Measurements from ENCODE around the gene TMEM225B. TPM values are rescaled to one million over a fixed set of nuclear protein-coding genes. Genes with fewer than 3 reads are reported as not detected.

TMEM225B gene
- total RNA-seq, 1 experiment from 2014 or later, result not detected

DNA sequence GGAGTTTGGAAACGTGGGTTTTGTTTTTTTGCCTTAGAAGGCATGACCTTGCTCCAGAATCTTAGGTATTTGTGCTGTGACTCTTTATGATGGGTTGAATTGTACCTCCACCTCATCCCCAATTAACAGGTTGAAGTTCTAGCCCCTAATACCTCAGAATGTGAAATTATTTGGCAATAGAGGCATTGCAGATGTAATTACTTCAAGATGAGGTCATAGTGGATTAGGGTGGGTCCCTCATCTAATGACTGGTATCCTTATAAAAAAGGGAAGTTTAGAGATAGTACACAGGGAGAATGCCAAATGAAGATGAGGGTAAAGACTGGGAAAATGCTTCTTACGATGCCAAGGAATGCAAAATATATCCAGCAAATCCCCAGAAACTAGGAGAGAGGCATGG, 43.1 kb upstream of the TMEM225B start:
- Histone ChIP-seq H3K9me2 (replicated peaks; ENCODE audit: low read length) (no peaks in the 10 kb centered on the region), H3K36me3 (ENCODE audit: low read depth, low read length) (no peaks in the 10 kb centered on the region), H3K4me2 (ENCODE audit: low read length) (no peak overlapping the region), H3F3A (ENCODE audit: low read length, unreplicated experiment) (no peaks in the 10 kb centered on the region), H3K9ac (ENCODE audit: low read length) (no peak overlapping the region), H3K4me3 (ENCODE audit: low read length) (no peak overlapping the region), H3K79me2 (ENCODE audit: low read length) (peaks cover 9% of the 10 kb centered on the region), H4K20me1 (ENCODE audit: low read length) (no peaks in the 10 kb centered on the region), H3K27ac (ENCODE audit: low read length) (no peak overlapping the region), H2AFZ (ENCODE audit: low read length) (no peak overlapping the region), H3K27me3 (ENCODE audit: low read length) (no peaks in the 10 kb centered on the region), H3K4me1 (ENCODE audit: insufficient read depth, low read length) (no peaks in the 10 kb centered on the region), H3K9me3 (ENCODE audit: low read length) (no peaks in the 10 kb centered on the region)
- TF ChIP-seq, protein P1, sequence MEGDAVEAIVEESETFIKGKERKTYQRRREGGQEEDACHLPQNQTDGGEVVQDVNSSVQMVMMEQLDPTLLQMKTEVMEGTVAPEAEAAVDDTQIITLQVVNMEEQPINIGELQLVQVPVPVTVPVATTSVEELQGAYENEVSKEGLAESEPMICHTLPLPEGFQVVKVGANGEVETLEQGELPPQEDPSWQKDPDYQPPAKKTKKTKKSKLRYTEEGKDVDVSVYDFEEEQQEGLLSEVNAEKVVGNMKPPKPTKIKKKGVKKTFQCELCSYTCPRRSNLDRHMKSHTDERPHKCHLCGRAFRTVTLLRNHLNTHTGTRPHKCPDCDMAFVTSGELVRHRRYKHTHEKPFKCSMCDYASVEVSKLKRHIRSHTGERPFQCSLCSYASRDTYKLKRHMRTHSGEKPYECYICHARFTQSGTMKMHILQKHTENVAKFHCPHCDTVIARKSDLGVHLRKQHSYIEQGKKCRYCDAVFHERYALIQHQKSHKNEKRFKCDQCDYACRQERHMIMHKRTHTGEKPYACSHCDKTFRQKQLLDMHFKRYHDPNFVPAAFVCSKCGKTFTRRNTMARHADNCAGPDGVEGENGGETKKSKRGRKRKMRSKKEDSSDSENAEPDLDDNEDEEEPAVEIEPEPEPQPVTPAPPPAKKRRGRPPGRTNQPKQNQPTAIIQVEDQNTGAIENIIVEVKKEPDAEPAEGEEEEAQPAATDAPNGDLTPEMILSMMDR (conservative IDR thresholded peaks at IDR 0.05; ENCODE audit: low read depth, low read length), result no peak
- TF ChIP-seq EZH2 (IDR thresholded peaks at IDR 0.05; ENCODE audit: low read length, unreplicated experiment), result no peak
- DNase-seq (no peak), ATAC-seq (no peak)
- ChIA-PET CTCF (no interaction called here), POLR2A (ENCODE audit: unreplicated experiment) (no interaction called here)
- no TSS peak for BruUV-seq (replicated peaks)
- intact Hi-C loops (cut with micrococcal nuclease), result no loop called here

DNA sequence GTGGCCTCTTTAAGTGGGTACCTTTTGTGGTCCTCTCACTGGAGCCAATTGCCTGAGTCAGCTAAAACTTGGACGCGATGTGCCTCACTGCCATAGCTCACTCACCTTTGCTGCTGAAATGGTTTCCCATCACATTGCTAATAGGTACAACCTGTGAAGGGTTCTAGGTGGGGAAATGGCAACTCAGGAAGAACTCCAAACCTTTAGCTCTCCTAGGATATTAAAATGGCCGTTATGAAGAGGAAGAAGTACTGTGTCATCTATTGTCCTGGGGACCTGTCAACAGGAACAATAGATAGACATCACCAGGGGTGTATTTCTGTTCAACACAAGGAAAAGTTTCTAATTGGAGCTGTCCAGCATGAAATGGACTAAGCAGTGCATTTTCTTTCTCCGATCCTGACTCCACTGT, 40.9 kb upstream of the TMEM225B start:
- no peaks in the 10 kb centered on the region for H3K36me3 ChIP-seq (ENCODE audit: low read depth, low read length)
- no peak overlapping the region for H3K27ac ChIP-seq (ENCODE audit: low read length)
- H4K20me1 ChIP-seq (ENCODE audit: low read length), result no peaks in the 10 kb centered on the region
- no peak overlapping the region for H3K4me2 ChIP-seq (ENCODE audit: low read length)
- ChIA-PET CTCF (interaction anchor here (0.7 kb wide), 1 partner anchor 32 kb away, joined by 3 read pairs; no protein-coding TSS in a partner anchor), POLR2A (ENCODE audit: unreplicated experiment) (interaction anchor here (0.6 kb wide), 1 partner anchor 58 kb away, joined by 3 read pairs; no protein-coding TSS in a partner anchor)
- ATAC-seq (no peak), DNase-seq (no peak)
- H3K9me2 ChIP-seq (replicated peaks; ENCODE audit: low read length), result no peaks in the 10 kb centered on the region
- H2AFZ ChIP-seq (ENCODE audit: low read length), result no peak overlapping the region
- no peak overlapping the region for H3K9ac ChIP-seq (ENCODE audit: low read length)
- no peak overlapping the region for H3K4me3 ChIP-seq (ENCODE audit: low read length)
- no peaks in the 10 kb centered on the region for H3K9me3 ChIP-seq (ENCODE audit: low read length)
- intact Hi-C loops (cut with micrococcal nuclease), result no loop called here
- TF ChIP-seq, protein P1 (conservative IDR thresholded peaks at IDR 0.05; ENCODE audit: low read depth, low read length), result no peak
- TF ChIP-seq EZH2 (IDR thresholded peaks at IDR 0.05; ENCODE audit: low read length, unreplicated experiment) (no peak), EZH2phosphoT487 (IDR thresholded peaks at IDR 0.05; ENCODE audit: borderline replicate concordance, low read length) (no peak)
- peaks cover 10% of the 10 kb centered on the region for H3K4me1 ChIP-seq (ENCODE audit: insufficient read depth, low read length)
- no peaks in the 10 kb centered on the region for H3F3A ChIP-seq (ENCODE audit: low read length, unreplicated experiment)
- H3K79me2 ChIP-seq (ENCODE audit: low read length), result no peaks in the 10 kb centered on the region
- no peaks in the 10 kb centered on the region for H3K27me3 ChIP-seq (ENCODE audit: low read length)
- BruUV-seq (replicated peaks), result no TSS peak

DNA sequence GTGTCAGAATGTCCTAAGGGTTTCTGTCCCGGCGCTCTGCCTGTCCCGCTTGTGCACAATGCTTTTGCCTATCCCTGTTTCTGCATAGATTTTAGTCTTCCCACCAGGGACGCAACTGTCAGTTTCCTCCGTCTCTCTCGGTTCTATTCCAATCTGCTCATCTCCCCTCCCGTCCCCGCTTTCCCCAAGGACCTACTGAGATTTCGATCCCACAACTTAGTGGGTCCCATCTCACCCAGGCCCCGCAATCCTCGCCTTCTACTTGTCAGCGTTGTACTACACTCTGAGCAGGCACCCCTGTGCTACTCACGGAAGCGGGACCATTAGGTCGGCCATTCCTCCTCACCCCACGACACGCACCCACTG, 40.1 kb upstream of the TMEM225B start:
- no peak overlapping the region for H3K4me3 ChIP-seq (ENCODE audit: low read length)
- no peaks in the 10 kb centered on the region for H3K79me2 ChIP-seq (ENCODE audit: low read length)
- H3F3A ChIP-seq (ENCODE audit: low read length, unreplicated experiment), result no peaks in the 10 kb centered on the region
- H2AFZ ChIP-seq (ENCODE audit: low read length), result no peak overlapping the region
- no peak overlapping the region for H3K27ac ChIP-seq (ENCODE audit: low read length)
- H3K9ac ChIP-seq (ENCODE audit: low read length), result no peak overlapping the region
- H3K9me2 ChIP-seq (replicated peaks; ENCODE audit: low read length), result no peaks in the 10 kb centered on the region
- no peaks in the 10 kb centered on the region for H4K20me1 ChIP-seq (ENCODE audit: low read length)
- H3K9me3 ChIP-seq (ENCODE audit: low read length), result no peaks in the 10 kb centered on the region
- POLR2A ChIA-PET (ENCODE audit: unreplicated experiment), result interaction anchor here (0.6 kb wide), 1 partner anchor 57 kb away, joined by 3 read pairs; no protein-coding TSS in a partner anchor
- CTCF ChIA-PET, result no interaction called here
- peaks cover 15% of the 10 kb centered on the region for H3K4me1 ChIP-seq (ENCODE audit: insufficient read depth, low read length)
- DNase-seq (no peak), ATAC-seq (no peak)
- no peaks in the 10 kb centered on the region for H3K27me3 ChIP-seq (ENCODE audit: low read length)
- intact Hi-C loops (cut with micrococcal nuclease), result no loop called here
- no peak for TF ChIP-seq EZH2 (IDR thresholded peaks at IDR 0.05; ENCODE audit: low read length, unreplicated experiment)
- BruUV-seq (replicated peaks), result no TSS peak
- no peak overlapping the region for H3K4me2 ChIP-seq (ENCODE audit: low read length)
- no peaks in the 10 kb centered on the region for H3K36me3 ChIP-seq (ENCODE audit: low read depth, low read length)

Measured in PC-3 (cell line).